OCI-LY3 (cell line): ENCODE measurements around the gene SLAIN1.

Source experiments
- H2AFZ ChIP-seq: fragments of 200-600, 300-600 bp; shearing (Covaris generic); 2 replicates; pipeline ENCODE4 v1.6.0; 2014; ENCODE audit warnings: antibody characterized with exemption, low read depth, low read length
- H3K27ac ChIP-seq: fragments of 200-600, 300-600 bp; sonication (generic); 2 replicates; pipeline ENCODE4 v1.5.1; 2014; ENCODE audit warnings: mild to moderate bottlenecking, low read length, moderate library complexity, mixed read lengths
- H3K27me3 ChIP-seq: fragments of 200-600, 300-600 bp; sonication (generic); 2 replicates; pipeline ENCODE4 v1.6.1; 2014; ENCODE audit warnings: low read depth, low read length, mixed read lengths
- H3K36me3 ChIP-seq: fragments of 200-600, 300-600 bp; sonication (generic); replicated peaks from 2 replicates; pipeline ENCODE3; 2014; ENCODE audit warnings: low read depth, low read length, mixed read lengths
- H3K4me1 ChIP-seq: fragments of 300-600, 200-600 bp; sonication (generic); 2 replicates; pipeline ENCODE4 v1.6.1; 2014; ENCODE audit warnings: low read length, mixed read lengths
- H3K4me2 ChIP-seq: fragments of 200-600, 300-600 bp; sonication (generic); 2 replicates; pipeline ENCODE4 v1.6.1; 2014; ENCODE audit warnings: low read length, mixed read lengths
- H3K4me3 ChIP-seq: fragments of 300-600, 200-600 bp; sonication (generic); 2 replicates; pipeline ENCODE4 v1.5.1; 2014; ENCODE audit warnings: antibody characterized with exemption, mild to moderate bottlenecking, low read length, moderate library complexity
- H3K79me2 ChIP-seq: fragments of 300-600, 200-600 bp; shearing (Covaris generic); 2 replicates; pipeline ENCODE4 v1.6.1; 2014; ENCODE audit warnings: mild to moderate bottlenecking, low read length, mixed read lengths
- H3K9ac ChIP-seq: fragments of 300-600, 200-600 bp; shearing (Covaris generic); 2 replicates; pipeline ENCODE4 v1.6.0; 2014; ENCODE audit warnings: mild to moderate bottlenecking, low read length, moderate library complexity
- H3K9me3 ChIP-seq: fragments of 200-600, 300-600 bp; shearing (Covaris generic); 2 replicates; pipeline ENCODE4 v1.6.1; 2014; ENCODE audit warnings: low read length, mixed read lengths; ENCODE audit not compliant: insufficient read depth
- H4K20me1 ChIP-seq: fragments of 200-600, 300-600 bp; sonication (generic); 2 replicates; pipeline ENCODE4 v1.6.1; 2016; ENCODE audit warnings: low read length, mixed read lengths; ENCODE audit not compliant: insufficient read depth
- EZH2phosphoT487 ChIP-seq: fragments of 200-600 bp; shearing (Covaris generic); IDR thresholded peaks from 2 replicates; pipeline ENCODE4 v1.6.1; 2018; ENCODE audit warnings: antibody characterized with exemption, mixed run types, low read depth
- TF ChIP-seq, protein P1 (sequence below): fragments of 200-600, 300-600 bp; sonication (generic); IDR thresholded peaks from 2 replicates; pipeline ENCODE4 v1.5.1; 2014; ENCODE audit warnings: antibody characterized with exemption, low read length, low read depth

SLAIN1 gene

DNA sequence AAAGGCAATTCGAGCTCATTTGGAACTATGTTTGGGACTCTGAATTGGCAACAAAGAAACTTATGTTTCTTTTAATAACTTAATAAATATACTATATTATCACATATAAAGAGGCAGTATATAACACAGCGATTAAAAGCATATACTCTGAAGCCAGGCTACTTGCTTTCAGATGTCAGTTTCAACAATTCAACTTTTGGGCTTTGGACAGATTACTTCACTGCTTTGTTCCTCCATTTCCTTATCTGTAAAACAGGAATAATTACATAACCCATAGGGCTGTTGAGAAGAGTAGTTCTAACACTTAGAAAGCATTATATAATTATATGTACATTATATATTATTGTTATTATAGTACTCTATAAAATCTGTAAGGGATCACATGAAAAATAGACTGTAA, 113.9 kb downstream of the SLAIN1 start:
- no peak overlapping the region for H3K4me2 ChIP-seq
- no peaks in the 10 kb centered on the region for H3K36me3 ChIP-seq
- H3K9me3 ChIP-seq = no peaks in the 10 kb centered on the region
- no peak overlapping the region for H3K4me3 ChIP-seq
- H3K79me2 ChIP-seq = no peaks in the 10 kb centered on the region
- no peaks in the 10 kb centered on the region for H3K27me3 ChIP-seq
- H2AFZ ChIP-seq = no peak overlapping the region
- no peak overlapping the region for H3K27ac ChIP-seq
- H3K4me1 ChIP-seq = no peaks in the 10 kb centered on the region
- TF ChIP-seq EZH2phosphoT487 = no peak
- TF ChIP-seq, protein P1, sequence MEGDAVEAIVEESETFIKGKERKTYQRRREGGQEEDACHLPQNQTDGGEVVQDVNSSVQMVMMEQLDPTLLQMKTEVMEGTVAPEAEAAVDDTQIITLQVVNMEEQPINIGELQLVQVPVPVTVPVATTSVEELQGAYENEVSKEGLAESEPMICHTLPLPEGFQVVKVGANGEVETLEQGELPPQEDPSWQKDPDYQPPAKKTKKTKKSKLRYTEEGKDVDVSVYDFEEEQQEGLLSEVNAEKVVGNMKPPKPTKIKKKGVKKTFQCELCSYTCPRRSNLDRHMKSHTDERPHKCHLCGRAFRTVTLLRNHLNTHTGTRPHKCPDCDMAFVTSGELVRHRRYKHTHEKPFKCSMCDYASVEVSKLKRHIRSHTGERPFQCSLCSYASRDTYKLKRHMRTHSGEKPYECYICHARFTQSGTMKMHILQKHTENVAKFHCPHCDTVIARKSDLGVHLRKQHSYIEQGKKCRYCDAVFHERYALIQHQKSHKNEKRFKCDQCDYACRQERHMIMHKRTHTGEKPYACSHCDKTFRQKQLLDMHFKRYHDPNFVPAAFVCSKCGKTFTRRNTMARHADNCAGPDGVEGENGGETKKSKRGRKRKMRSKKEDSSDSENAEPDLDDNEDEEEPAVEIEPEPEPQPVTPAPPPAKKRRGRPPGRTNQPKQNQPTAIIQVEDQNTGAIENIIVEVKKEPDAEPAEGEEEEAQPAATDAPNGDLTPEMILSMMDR = no peak
- H4K20me1 ChIP-seq = no peaks in the 10 kb centered on the region
- H3K9ac ChIP-seq = no peak overlapping the region

- Histone ChIP-seq H3K36me3 (no peaks in the 10 kb centered on the region), H4K20me1 (no peaks in the 10 kb centered on the region), H2AFZ (no peak overlapping the region), H3K4me1 (no peaks in the 10 kb centered on the region), H3K79me2 (no peaks in the 10 kb centered on the region), H3K9me3 (no peaks in the 10 kb centered on the region), H3K9ac (no peak overlapping the region), H3K27me3 (no peaks in the 10 kb centered on the region), H3K4me3 (no peak overlapping the region), H3K27ac (no peak overlapping the region), H3K4me2 (no peak overlapping the region)
- TF ChIP-seq, protein P1 = no peak
- no peak for TF ChIP-seq EZH2phosphoT487
Measured at GRCh38 chr13:77811981-77812380, 114.5 kb downstream of the SLAIN1 start.
